ENCODE results near the gene PHYH.
"Not testable (repeated sequence)": the region's sequence is repeated elsewhere in the genome, so short reads cannot be mapped to it uniquely, and the experiment has no call there.

PHYH gene

GRCh38 chr10:13321576-13321975 lies 21.7 kb upstream of the PHYH start:
- DNase-seq (ENCODE audit: low read depth in 3 of 3, low spot score in 1 of 3): no peak

DNA sequence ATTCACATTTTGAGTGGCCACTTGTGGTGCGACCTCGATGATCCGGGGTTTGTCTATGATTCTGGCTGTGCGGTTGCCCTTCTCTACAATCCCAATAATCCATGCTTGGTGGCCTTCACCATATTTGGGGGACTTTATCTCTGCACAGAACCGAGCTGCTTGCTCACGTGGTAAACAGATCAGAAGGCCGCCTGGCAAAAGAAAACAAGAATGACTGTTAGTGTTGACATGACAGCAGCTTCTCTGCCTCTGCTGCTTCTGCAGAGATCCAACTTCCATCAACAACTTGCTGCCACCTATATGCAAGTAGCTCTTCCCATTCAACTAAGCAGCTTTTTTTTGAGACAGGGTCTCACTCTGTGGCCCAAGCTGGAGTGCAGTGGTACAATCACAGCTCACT lies 19.3 kb upstream of the PHYH start:
- DNase-seq (ENCODE audit: low read depth in 3 of 3, low spot score in 1 of 3): no peak

DNA sequence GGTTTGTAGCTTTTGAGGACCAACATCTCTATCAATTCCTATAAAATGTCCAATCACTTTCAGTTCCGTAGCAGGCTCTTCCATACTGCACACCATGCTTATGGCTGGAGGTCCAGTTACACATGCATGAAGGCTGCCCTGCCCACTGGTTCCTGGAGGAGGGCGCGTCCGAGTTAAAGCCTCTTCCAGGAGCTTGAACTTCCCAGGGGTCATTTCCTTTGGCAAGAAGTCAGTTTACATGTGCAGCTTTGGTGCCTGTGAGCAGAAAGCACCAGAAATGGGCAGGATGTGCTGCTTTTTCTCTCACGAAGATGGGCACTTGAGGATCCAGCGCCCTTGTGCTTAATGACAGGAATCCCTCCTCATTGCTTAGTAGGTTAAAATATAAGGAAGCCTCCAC lies 17.6 kb upstream of the PHYH start:
- DNase-seq (ENCODE audit: low read depth in 3 of 3, low spot score in 1 of 3): no peak

- no peak for DNase-seq (ENCODE audit: low read depth in 3 of 3, low spot score in 1 of 3)
Observed at GRCh38 chr10:13316635-13317311, 16.9 kb upstream of the PHYH start.

GRCh38 chr10:13315361-13315760 lies 15.5 kb upstream of the PHYH start:
- no peak for DNase-seq (ENCODE audit: low read depth in 3 of 3, low spot score in 1 of 3)

DNA sequence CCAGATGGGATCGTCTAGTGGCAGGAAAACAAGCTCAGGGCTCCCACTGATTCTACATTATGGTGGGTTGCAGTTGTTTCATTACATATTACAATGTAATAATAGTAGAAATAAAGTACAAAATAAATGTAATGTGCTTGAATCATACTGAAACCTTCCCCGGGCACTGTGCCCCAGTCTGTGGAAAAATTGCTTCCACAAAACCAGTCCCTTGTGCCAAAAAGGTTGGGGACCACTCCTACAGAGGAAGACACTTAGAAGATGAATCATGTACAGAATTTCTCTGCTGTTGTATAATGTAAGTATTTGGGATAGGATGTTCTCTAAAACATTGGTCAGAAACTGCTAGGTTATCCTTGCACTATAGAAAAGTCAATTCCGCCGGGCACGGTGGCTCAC lies 11.3 kb upstream of the PHYH start:
- no peak for DNase-seq (ENCODE audit: low read depth in 3 of 3, low spot score in 1 of 3)

DNA sequence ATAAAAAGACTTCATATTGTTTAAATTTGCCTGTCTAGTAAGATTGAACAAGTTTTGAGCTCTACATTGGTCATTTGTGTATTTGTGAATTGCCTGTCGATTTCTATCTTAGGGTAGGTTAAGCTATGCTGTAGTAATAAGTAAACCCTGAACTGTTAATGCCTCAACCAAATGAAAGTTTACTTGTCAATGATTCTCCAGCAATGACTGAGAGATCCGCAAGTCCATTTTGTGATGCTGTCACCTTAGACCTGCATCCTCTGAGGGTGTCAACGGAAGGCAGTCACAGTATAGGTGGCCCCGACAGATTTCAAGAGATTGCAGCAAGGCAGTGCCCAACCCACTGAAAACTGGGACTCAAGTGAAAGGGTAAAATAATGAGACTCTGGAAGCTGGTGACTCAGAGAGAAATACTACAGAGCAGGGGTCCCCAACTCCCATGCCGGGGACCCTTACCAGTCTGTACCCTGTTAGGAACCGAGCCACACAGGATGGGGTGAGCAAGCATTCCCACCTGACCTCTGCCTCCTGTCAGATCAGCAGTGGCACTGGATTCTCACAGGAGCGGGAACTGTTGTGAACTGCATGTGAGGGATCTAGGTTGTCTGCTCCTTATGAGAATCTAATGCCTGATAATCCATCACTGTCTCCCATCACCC lies 10.8 kb upstream of the PHYH start:
- DNase-seq (ENCODE audit: low read depth in 3 of 3, low spot score in 1 of 3): no peak

GRCh38 chr10:13309792-13310191 lies 9.9 kb upstream of the PHYH start:
- DNase-seq (ENCODE audit: low read depth in 3 of 3, low spot score in 1 of 3): no peak

- DNase-seq (ENCODE audit: low read depth in 3 of 3, low spot score in 1 of 3): no peak
Observed at GRCh38 chr10:13308096-13308495, 8.2 kb upstream of the PHYH start.

DNA sequence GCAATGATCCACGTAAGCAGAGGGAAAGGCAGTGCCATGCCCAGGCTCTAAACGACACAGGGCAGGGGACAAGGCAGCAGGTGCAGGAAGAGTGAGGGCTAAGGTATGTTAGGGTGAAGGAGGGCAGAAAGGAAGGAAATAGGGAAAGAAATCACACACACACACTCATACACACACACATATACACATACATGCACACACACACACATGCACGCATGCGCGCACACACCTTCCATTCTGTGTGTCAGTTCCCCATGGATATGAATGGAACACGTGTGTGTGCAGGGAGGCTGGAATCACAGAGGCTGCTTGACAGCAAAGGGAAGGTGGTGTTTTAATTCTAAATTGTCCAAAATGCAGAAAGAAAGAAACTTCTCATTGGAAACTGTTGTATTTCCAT lies 6.2 kb upstream of the PHYH start:
- DNase-seq (ENCODE audit: low read depth in 3 of 3, low spot score in 1 of 3): no peak

- no peak for DNase-seq (ENCODE audit: low read depth in 3 of 3, low spot score in 1 of 3)
Observed at GRCh38 chr10:13302821-13303555, 3.1 kb upstream of the PHYH start.

DNA sequence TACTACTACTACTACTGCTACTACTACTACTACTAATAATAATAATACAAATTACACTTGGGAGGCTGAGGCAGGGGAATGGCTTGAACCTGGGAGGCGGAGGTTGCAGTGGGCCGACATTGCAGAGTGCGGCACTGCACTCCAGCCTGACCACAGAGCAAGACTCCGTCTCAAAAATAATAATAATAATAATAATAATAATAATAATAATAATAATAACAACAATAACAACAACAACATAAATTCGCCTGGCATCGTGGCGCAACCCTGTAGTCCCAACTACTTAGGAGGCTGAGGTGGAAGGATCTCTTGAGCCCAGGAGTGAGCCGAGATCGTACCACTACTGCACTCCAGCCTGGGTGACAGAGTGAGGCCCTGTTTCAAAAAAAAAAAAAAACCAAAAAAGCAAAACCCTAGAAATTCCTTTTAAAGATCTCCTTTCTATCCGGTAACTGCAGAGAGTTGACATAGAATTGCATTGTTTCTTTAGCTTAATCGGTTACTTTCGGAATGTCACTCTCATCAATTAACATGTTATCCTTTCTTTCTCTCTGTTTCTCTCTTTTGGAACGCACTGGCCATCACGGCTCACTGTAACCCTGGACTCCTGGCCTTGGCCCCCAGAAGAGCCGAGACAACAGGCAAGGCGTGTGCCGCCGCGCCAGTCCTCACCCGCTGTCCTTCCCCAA lies 972 bp downstream of the PHYH start:
- DNase-seq (ENCODE audit: low read depth in 3 of 3, low spot score in 1 of 3): no peak

DNA sequence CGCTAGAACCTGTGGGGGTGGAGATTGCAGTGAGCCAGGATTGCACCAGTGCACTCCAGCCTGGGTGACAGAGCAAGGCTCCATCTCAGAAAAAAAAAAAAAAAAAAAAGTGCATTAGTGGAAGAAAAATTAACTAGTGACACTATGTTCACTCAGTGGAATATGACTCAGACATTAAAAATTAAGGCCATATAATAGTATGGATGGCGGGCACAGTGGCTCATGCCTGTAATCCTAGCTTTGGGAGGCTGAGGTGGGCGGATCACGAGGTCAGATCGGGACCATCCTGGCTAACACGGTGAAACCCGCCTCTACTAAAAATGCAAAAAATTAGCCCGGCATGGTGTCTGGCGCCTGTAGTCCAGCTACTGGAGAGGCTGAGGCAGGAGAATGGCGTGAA lies 3.4 kb downstream of the PHYH start:
- DNase-seq (ENCODE audit: low read depth in 3 of 3, low spot score in 1 of 3): no peak

- DNase-seq (ENCODE audit: low read depth in 3 of 3, low spot score in 1 of 3): no peak
Observed at GRCh38 chr10:13294784-13295183, 5.1 kb downstream of the PHYH start.

GRCh38 chr10:13291821-13292773 lies 7.8 kb downstream of the PHYH start:
- no peak for DNase-seq (ENCODE audit: low read depth in 3 of 3, low spot score in 1 of 3)

DNA sequence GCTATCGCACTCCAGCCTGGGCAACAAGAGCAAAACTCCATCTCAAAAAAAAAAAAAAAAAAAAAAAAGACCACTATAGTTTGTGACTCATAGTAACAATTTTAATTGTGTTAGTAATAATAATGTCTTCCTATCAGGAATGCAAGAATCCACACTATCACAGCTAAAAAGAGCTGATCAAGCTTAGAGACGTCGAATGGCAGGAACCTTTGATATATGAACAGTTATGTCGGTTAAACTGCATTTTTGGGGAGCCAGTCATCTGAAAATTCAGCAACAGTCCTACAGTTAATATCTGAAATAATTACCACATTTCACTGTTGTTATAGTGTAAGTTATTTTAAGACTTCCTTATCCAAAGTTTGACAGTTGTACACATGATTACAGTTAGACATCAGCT lies 8.8 kb downstream of the PHYH start:
- DNase-seq (ENCODE audit: low read depth in 3 of 3, low spot score in 1 of 3): no peak

DNA sequence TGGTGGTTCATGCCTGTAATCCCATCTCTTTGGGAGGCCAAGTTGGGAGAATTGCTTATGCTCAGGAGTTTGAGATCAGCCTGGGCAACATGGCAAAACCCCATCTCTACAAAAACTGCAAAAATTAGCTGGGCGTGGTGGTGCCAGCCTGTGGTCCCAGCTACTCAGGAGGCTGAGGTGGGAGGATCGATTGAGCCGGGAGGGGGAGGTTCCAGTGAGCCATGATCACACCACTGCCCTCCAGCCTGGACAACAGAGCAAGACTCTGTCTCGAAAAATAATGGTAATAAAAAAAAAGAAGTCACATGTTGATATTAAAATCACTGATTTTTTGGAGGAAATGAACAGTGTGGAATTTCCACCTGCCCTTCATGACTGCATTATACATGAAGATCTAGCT lies 15.8 kb downstream of the PHYH start:
- DNase-seq (ENCODE audit: low read depth in 3 of 3, low spot score in 1 of 3): no peak

DNA sequence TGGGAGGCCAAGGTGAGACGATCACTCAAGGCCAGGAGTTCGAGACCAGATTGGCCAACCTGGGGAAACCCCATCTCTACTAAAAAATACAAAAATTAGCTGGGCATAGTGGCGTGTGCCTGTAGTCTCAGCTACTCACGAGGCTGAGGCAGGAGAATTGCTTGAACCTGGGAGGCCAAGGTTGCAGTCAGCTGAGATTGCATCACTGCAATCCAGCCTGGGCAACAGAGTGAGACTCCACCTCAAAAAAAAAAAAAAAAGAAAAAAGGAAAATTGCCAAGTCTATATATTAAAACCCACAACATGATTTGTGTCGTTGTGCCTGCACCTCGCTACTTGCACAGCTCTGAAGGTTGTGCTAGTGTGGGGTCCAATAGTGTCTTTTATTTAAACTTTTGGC lies 17.5 kb downstream of the PHYH start:
- DNase-seq (ENCODE audit: low read depth in 3 of 3, low spot score in 1 of 3): not testable (repeated sequence)

- DNase-seq (ENCODE audit: low read depth in 3 of 3, low spot score in 1 of 3): no peak
Observed at GRCh38 chr10:13276749-13277365, 23.0 kb downstream of the PHYH start.

DNA sequence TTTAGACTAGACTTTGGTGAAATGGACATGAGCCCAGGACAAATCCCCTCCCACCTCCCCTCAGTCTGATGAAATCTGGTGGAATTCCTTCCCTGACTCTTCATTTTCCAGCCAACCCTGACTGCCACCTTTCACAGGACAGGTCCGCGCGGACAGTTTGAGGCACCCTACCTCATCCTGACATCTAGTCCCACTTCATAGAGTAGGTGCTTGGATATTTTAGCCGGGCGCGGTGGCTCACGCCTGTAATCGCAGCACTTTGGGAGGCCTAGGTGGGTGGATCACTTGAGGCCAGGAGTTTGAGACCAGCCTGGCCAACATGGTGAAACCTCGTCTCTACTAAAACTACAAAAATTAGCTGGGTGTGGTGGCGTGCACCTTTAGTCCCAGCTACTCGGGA lies 23.7 kb downstream of the PHYH start:
- DNase-seq (ENCODE audit: low read depth in 3 of 3, low spot score in 1 of 3): not testable (repeated sequence)
